NCI-H460 (cell line): Measurements from ENCODE around the gene CDADC1. TPM values are rescaled to one million over a fixed set of nuclear protein-coding genes. Genes with fewer than 3 reads are reported as not detected.
"Not testable (repeated sequence)": the region's sequence is repeated elsewhere in the genome, so short reads cannot be mapped to it uniquely, and the experiment has no call there.

Experiments
- DNase-seq: peaks from one replicate; pipeline ENCODE4 v3.0.0-alpha.2; 2016; ENCODE audit warnings: low read depth; ENCODE audit errors: extremely low read depth
- total RNA-seq: library from RNA; depleted of rRNA; stranded (reverse); fragments of >200 nt; shearing (Covaris generic); gene quantifications from 2 replicates; pipeline ENCODE4 v1.2.3, GENCODE V29; 2014

The CDADC1 gene
- total RNA-seq, 1 experiment from 2014 or later: 9.4 TPM

DNA sequence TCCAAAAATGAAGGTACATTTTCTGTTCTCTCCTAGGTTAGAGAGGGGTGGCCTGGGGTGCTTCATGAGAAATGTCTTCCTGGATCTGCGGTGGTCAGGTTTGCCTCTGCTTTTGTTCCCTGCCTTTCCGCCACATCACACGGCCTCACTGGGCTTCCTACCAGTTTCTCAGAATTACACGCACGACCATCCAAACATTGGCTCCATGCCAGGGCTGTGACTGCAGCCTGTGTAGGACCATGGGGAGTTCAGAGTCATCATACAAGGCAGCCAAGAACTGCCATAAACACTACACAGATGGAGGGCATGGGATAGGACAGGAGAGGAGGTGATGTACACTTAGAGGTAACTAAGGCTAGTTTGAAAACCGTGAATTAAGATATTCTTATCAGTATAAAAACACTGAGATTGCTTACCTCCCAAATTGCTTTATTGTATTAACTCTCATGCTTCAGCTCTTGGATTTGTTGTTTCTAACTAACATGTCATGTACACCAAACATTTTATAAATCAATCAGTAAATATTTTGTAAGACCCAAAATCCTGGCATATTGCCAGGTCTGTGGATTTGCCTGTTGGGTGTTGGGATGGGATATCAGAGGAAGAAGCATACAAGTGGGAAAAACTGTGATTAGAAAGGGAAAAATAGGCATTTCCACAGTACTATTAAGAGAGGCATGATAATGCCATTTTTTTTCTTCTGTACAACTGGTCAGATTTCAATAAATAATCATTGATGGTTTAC, 45.2 kb downstream of the CDADC1 start:
- no peak for DNase-seq

DNA sequence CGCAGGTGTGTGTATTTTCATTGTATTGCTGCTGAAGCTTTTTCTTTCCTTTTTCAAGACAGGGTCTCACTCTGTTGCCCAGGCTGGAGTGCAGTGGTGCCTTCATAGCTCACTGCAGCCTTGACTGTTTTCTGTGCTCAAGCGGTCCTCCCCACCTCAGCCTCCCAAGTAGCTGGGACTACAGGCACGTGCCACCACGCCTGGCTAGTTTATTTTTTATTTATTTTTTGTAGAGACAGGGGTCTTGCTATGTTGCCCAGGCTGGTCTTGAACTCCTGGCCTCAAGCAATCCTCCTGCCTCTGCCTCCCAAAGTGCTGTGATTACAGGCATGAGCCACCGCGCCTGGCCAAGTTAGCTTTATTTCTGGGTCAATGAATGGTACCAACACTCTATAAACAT, 47.0 kb downstream of the CDADC1 start:
- DNase-seq: not testable (repeated sequence)

DNA sequence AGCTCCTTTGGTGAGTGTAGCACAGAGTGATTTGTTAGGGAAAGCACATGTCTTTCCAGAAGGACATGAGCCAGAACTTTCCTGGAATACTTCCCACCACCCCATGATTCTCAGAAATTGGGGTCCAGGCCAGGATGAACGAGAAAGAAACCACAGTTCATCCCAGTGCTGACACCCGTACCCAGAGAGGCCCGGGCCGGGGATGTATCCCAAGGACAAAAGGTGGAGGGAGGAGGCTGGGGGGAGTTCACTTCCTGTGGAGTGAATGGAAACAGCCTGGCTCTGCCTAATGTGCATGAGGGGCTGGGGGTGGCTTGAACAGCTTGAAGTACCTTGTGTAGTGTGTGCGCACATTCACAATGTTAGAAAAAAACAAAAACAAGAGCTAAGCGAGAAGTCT, 47.5 kb downstream of the CDADC1 start:
- no peak for DNase-seq

DNA sequence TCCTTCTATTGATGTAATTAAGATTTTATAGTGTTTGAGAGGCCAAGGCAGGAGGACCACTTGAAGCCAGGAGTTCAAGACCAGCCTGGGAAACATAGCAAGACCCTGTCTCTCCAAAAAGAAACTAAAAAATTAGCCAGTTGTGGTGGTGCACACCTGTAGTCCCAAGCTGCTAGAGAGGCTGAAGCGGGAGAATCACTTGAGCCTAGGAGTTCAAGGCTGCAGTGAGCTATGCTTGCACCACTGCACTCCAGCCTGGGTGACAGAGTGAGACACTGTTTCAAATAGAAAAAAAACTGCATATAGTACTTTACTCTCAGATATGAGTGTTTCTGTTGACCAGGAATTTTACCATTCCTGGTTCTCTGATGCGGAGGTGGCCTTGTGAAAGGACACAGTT, 48.9 kb downstream of the CDADC1 start:
- DNase-seq: no peak

DNA sequence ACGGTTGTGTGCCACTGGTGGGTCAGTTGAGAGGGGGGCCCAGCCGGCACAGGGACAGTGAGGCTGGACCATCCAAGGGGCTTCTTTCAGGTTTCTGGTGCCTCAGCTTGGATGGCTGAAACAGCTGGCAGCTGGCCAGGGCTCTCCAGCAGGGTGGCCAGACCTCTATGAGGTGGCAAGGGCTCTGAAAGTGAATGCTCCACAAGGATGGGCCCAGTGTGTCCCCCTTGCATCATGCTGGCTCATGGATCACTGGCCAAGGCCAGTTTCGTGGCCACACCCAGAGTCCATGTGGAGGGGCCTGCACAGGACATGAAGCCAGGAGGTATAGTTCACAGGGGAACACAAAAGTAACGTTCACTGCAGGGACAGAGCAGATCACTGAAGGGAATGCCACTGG, 49.6 kb downstream of the CDADC1 start:
- DNase-seq: no peak

DNA sequence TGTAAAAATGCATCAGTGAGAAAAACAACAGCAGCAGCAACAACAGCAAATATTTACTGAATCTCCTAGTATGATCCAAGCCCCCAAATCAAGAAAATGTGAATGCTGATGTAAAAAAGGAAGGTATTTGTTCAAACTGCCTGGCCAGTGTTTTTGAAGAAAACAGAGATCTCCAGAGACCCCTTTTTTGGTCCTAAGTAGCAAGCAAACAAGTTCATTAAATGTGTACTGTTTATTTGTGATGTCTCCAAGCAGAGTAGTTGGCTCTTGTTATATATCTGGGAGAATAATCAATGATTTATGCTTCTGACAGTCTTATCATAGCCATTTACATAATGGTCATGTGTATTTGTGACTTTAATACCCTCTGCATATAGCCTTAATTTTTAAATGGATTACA, 50.7 kb downstream of the CDADC1 start:
- no peak for DNase-seq

DNA sequence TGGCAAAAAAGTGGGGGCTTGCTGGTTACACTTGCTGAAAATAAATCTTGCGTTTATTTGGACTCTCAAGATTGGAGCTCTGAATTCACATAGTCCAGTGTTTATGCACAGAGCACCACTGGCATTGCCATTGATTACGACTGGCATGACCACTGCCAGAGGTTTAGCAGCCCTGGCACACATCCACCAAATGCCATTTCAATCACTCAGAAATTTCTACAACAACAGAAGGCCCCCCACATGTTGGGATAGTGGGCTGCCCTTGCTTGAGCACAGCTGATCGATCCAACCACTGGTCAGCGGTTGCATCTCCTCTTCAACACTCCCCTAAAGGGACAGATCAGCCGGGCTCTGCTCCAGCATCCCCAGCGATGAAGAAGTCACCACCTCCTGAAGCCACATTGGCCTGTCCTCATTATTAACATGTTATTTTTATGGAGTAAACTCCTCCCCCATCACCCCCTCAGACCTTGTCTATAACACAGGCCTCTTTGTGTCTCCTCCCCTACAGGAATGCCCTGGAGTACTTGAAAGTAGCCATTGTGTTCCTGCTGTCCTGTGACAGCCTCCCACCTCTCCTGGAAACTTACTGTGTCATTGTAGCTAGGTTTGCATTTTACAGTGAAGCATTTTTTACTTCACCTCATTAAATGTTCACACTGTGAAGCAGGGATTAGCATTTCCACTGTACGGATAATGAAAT, 51.3 kb downstream of the CDADC1 start:
- DNase-seq: no peak

DNA sequence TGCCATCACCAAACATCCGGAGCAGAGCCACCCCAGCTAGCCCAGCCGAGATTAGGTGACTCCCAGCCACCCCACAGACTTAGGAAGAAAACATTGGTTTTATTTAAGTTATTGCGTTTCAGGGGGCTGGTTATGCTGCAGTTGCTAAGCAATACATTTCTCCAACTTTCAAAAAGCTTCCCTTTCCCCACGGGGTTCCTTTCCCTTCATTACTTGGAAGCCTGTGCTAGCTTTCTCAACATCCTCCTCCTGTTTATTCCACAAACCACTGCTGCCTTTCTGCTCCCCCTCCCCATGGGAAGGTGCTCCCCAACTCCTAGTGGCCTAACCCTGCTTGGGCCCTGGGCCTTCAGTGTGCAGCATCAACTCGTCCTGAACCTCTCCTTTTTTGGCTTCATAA, 52.6 kb downstream of the CDADC1 start:
- DNase-seq: no peak

DNA sequence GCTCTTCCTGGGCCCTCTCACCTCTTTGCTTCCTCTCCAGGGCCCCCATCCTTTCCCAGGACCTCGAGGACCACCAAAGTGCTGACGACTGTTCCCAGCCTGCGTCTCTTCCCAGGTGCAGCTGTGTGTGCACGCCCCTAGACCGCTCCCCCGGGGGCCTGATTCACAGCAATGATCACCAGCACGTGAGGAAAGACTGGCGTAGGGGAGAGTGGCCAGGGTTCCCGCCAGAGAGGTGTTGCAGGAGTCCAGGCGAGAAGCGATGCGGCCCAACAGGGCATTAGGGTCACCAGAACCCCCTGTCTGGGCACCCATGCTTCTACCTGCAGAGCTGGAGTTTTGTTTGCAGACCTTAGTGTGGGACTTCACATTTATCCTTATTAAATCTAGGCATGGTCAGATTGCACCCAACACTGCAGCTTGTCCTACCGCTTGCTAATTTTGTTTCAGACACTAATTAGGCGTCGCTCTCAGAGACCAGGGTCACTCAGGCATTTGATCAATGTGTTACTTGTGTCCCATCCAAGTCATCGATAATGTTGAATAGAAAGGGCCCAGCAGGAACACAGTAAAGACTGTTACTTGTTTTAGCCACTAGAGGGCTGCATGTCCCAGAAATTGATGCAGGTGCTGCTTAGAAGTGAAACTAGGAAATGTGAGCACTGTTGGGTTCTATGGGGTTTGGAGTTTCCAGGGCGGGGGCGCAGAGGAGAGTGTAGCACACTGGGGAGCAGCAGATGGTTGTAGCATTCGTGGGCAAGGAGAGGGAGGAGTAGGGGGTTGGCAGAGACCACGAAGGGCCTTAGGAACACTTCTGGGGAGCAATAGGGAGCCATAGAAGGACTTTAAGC, 53.2 kb downstream of the CDADC1 start:
- DNase-seq: peak; percentile 63

DNA sequence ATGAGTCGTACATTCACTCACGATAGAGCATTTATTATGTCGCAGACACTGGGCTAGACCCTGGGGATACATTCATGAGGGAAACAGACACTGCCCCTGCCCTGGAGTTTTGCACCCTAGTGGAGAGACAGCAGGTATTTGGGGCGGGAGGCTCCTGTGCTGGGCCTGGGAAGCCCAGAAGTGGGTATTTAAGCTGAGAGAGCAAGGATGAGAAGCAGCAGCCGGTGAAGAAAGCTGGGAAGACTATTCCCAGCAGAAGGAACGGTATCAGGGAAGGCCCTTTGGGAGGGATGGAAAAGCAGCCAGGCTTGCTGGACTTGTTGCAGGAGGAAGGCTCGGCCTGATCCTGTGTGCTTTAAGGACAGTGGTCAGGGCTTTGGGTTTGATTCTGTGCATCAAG, 54.5 kb downstream of the CDADC1 start:
- no peak for DNase-seq

DNA sequence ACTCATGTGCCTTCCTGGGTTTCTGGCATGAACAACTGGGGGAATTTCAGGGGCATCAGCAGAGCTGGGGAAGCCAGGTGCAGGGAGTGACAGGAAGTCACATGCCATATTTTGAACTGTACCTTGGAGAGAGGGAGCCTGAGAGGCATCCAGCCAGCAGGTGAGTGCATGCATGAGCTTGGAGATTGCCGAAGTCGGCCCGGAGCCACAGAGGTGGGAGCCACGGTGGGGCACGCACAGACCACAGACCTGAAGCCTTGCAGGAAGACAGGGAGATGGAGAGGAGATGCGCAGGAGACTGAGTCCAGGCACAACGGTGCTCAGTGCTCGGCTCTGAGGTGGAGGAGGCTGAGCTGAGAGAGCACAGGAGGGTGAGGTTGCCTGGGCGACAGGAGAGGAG, 55.1 kb downstream of the CDADC1 start:
- DNase-seq: no peak

DNA sequence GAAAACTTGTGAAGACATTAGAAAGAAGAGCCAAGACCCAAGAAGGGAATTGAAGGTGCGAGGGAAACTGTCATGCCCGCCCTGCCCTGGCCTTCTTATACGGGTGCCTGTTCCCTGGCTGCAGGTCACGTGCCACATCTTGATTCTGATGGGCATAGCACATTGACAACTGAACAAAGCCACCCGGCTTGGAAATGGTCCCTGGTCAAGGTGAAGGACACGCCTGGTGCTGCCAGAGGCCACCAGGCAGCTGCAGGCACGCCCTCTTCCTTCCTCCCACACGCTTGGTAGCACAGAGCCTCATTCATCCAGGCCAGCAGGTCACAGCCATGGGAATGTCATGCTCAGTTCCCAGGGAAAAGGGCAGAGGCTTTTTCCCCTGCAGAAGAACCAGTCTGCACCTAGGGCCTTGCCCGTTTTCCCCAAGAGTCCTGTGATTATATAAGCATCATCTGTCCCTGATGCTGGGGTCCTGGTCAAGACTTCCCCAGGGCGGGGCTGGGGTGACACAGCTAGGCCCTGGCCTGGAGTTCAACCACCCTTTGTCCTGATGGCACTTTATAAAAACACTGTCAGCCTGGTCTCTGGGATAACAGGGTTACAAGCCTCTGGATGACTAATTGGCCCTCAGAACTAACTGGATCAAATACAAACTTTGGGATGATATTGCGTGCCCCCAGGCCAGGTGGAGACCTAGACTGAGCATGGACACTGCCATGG, 56.0 kb downstream of the CDADC1 start:
- no peak for DNase-seq

DNA sequence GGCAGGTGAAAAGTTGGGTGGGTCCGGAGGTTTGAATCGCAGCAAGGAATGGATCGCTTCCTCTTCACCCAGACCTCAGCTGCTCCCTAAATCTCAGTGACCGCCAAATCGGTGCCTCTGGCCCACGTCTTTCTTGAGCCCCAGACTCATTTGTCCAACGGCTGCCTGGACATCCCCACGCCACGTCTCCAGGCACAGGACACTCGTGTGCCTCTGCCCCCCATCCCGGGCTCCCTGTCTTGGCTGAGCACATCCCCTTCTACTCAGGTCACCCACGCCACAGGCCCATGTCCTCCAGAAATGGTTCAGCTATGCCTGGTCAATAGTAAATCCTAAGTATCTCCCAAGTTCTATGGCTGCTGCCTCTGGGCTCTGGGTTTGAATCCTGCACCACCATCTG, 56.6 kb downstream of the CDADC1 start:
- no peak for DNase-seq

DNA sequence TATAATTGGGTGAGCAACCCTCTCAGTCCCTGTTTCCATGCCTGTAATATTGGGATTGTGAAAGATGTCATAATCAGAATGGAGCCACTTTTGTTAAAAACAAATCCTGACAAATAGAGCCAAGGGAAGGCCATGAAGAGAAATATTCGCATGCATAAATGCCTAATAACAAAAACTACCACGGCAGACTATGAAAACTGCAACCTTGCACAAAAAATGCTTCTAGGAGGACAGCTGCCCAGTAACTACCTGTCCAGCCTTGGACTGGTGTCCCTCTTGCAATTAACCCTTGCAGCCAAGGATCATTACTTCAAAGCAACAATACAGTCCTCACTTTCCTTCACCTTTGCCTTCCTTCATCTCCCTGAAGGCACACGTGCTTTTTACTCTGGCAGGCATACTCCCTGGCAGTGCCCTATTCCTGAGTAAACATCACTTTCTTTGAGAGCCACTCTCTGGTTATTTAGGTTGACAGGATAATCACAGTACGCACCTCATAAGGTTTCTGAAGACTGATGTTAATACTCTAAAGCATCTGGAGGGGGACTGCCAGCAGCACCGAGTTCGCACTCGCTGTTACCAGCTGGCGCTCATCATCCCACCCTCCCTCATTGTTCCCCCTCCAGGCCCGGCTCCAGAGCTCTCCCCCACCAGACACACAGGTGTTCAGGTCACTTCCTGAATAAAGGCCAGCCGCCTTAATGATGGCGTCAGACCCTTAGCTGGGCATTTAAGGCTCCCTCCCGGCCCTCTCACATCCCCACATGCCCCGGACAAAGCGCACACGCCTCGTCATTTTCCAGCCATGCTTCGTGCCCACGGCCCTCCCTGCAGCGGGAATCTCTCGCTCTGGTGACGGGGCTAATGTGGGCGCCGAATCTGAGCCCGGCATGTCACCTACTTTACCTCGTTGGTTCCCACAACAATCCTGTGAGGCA, 57.3 kb downstream of the CDADC1 start:
- no peak for DNase-seq

DNA sequence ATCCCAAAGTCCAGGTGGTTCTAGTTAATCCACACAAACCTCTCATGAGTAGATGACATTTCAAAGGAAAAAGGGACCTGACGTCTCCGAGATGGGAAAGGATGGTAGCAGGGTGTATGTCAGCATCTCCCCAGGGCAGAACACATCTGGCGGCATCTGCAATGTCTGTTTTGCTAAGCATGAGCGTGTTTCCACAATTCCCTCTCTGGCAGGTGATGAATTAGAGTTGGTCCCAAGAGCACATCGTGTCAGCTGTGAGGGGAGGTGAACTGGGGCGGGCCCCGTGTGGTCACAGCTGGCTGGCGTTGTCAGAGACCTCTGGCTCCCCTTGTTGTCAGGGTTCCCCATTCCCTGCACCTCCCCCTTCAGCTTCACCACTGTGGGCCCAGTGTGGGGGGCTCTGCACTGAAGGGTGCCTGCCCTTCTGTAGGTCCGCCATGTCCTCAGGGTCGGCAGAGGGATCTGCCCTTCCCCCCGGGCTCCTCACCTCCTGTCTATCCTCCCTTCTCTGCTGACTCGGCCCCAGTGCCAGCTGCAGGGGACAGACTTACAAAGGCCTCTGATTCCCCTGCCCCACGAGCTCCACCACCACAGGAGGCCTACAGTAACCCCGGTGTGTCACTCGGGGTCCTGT, 58.2 kb downstream of the CDADC1 start:
- DNase-seq: no peak

DNA sequence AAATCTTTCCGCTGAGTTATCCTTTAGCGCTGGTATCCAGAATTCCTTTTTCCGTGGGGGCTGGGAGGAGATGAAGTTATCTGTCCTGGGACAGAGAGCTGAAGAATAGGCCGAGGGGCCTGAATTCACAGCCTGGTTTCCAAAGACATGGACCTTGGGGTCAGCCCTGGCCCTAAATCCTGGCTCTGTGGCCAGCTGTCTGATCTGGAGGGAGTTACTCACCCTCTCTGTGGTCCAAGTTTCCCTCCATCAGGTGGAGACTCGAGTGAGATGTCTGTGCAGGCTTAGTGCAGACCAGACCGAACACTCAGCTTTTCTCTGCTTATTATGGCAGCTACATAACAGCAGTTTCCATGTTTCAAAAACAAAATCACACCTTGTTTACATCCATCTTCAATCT, 59.6 kb downstream of the CDADC1 start:
- DNase-seq: no peak

DNA sequence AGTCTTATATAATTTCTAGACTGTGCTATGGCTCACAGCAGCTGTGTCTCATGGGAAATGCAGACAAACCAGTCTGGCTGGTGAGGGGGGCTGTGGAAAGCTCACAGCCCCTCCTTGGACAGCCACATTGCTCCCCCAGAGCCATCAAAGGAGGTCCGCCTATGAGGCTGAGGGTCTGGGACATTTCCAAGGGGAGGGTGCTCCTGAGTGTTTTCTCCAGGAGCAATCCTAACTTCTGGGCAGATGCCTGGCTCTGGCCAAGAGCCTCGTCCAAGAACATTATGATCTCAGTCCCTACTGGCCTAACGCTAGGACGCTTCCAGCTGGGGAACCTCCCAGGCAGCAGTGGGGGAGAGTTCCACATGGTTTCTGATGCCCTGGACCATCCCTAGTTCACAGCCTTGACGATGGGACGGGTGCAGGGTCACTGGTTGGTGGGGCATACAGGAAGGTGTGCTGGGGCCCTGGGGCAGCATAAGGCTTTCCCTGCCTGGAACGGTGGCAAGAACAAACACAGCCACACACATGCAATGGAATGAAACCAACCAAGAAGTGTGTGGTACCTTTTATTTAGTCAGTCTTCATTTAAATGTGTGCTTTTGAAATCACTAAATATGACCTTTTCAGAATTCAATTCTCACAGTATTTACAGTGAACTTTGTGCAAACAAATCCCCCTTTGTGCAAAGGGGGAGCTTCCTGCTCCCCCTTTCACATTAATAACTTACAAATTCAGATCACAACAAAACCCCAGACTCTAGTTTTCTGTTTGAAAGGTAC, 60.6 kb downstream of the CDADC1 start:
- no peak for DNase-seq

DNA sequence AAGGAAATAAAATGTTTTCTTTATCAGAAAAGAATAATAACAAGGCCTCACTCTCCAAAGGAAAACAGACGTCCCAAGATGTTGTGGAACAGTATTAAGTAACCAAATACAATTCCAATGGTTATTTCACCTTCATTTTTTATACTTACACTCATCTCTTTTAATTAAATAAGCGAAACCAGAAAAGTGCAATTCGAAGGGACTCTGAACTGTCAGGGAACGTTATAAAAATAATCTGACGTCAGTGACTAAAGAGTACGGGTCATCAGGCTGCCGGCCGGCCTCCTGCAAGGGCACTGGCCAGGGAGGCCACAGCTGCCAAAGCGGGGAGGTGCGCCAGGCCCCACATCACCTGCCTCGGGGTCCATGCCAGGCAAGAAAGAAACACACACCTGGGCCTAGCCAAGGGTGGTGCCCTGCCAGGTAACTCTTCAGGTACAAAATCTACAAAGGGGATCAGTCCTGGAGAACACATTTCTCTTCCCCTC, 61.2 kb downstream of the CDADC1 start:
- no peak for DNase-seq
